Measurements from ENCODE around the gene PWWP2B. TPM values are rescaled to one million over a fixed set of nuclear protein-coding genes. Genes with fewer than 3 reads are reported as not detected.

PWWP2B gene
- total and polyA plus RNA-seq, 2 of the 8 experiments (the other 6 are each of a cell fraction or from before 2014, with no cell fraction given), result 5.3 to 10.8 TPM

GRCh38 chr10:132399117-132400035 is 2.4 kb downstream of the PWWP2B start (continued):
- TF ChIP-seq CHD7 (IDR thresholded peaks at IDR 0.05; ENCODE audit: insufficient replicate concordance, low read length) (no peak), USF2 (IDR thresholded peaks at IDR 0.05; ENCODE audit: low read length) (no peak), TAF1 (IDR thresholded peaks at IDR 0.05; ENCODE audit: low read depth, low read length) (no peak), TEAD4 (IDR thresholded peaks at IDR 0.05; ENCODE audit: low read depth, low read length) (no peak), RFX5 (IDR thresholded peaks at IDR 0.05; ENCODE audit: borderline replicate concordance, low read depth, low read length) (no peak), CHD1 (IDR thresholded peaks at IDR 0.05; ENCODE audit: low read depth, low read length) (no peak), HDAC6 (IDR thresholded peaks at IDR 0.05; ENCODE audit: low read depth, low read length) (no peak), ZNF274 (IDR thresholded peaks at IDR 0.05; ENCODE audit: borderline replicate concordance, extremely low read depth, low read length) (no peak), NRF1 (IDR thresholded peaks at IDR 0.05; ENCODE audit: low read depth, low read length) (no peak)

Data from H1 (cell line).